Endodermal cell (in vitro differentiated cells): Measurements from ENCODE around the gene COL6A3. TPM values are rescaled to one million over a fixed set of nuclear protein-coding genes. Genes with fewer than 3 reads are reported as not detected.

Experiments used
- DNase-seq: peaks from one replicate; pipeline ENCODE4 v3.0.0-alpha.2; 2017
- H3K27ac ChIP-seq: 2 replicates; pipeline ENCODE4 v1.5.1; 2013; ENCODE audit warnings: mild to moderate bottlenecking, low read depth, low read length, moderate library complexity
- H3K27me3 ChIP-seq: 2 replicates; pipeline ENCODE4 v1.6.1; 2013; ENCODE audit warnings: mild to moderate bottlenecking, low read length, moderate library complexity; ENCODE audit not compliant: insufficient read depth, control insufficient read depth, poor library complexity, severe bottlenecking
- H3K36me3 ChIP-seq: 2 replicates; pipeline ENCODE4 v1.7.0; 2013; ENCODE audit warnings: mild to moderate bottlenecking, low read length, moderate library complexity; ENCODE audit not compliant: control insufficient read depth, insufficient read depth
- H3K4me1 ChIP-seq: one replicate; pipeline ENCODE4 v1.7.0; 2013; ENCODE audit warnings: low read length; ENCODE audit not compliant: control insufficient read depth, insufficient read depth
- H3K4me3 ChIP-seq: 2 replicates; pipeline ENCODE4 v1.5.1; 2013; ENCODE audit warnings: mild to moderate bottlenecking, low read length, moderate library complexity
- H3K9ac ChIP-seq: 2 replicates; pipeline ENCODE4 v1.6.1; 2013; ENCODE audit warnings: mild to moderate bottlenecking, low read length, moderate library complexity; ENCODE audit not compliant: poor library complexity, severe bottlenecking; ENCODE audit errors: extremely low read depth
- H3K9me3 ChIP-seq: 2 replicates; pipeline ENCODE4 v1.6.1; 2013; ENCODE audit warnings: mild to moderate bottlenecking, low read length, moderate library complexity; ENCODE audit not compliant: control insufficient read depth
- H3K27ac Mint-ChIP-seq: 2 replicates; pipeline ENCODE4 v1.8.0; 2020; ENCODE audit warnings: mixed read lengths
- H3K27me3 Mint-ChIP-seq: 2 replicates; pipeline ENCODE4 v1.8.0; 2021; ENCODE audit warnings: mild to moderate bottlenecking, mixed read lengths; ENCODE audit not compliant: insufficient read depth
- H3K36me3 Mint-ChIP-seq: 2 replicates; pipeline ENCODE4 v1.8.0; 2020; ENCODE audit warnings: low read depth, mixed read lengths
- H3K4me1 Mint-ChIP-seq: 2 replicates; pipeline ENCODE4 v1.8.0; 2020; ENCODE audit warnings: mixed read lengths
- H3K4me3 Mint-ChIP-seq: 2 replicates; pipeline ENCODE4 v1.8.0; 2020; ENCODE audit warnings: mild to moderate bottlenecking, moderate library complexity, mixed read lengths
- H3K9me3 Mint-ChIP-seq: 2 replicates; pipeline ENCODE4 v1.8.0; 2020; ENCODE audit warnings: mild to moderate bottlenecking, mixed read lengths
- CTCF ChIP-seq: fragments of 200-600 bp; sonication (generic); conservative IDR thresholded peaks from 2 replicates; pipeline ENCODE4 v1.5.0; 2021; ENCODE audit warnings: antibody characterized with exemption, mild to moderate bottlenecking
- WGBS, 2 experiments: methylation state at CpG; one replicate each; pipeline versions ENCODE4 v1.1.5 to v1.1.7; 2013; ENCODE audit warnings: missing lambda C conversion rate in 2 of 2, mixed read lengths in 1 of 2; ENCODE audit not compliant: insufficient coverage in 1 of 2, insufficient read length in 1 of 2; 5-methylcytosine and 5-hydroxymethylcytosine counted together
- total RNA-seq, 2 donors: library from RNA; stranded (reverse); fragmentation: NEBNext Ultra II Directional in 1 of 2; extraction: Animal tissue kit (Norgen Biotek cat#: 25700) in 1 of 2; gene quantifications; 2 replicates in 1 of 2; 3 replicates in 1 of 2; pipeline ENCODE4 v1.2.1, GENCODE V29; 2021

Gene COL6A3
- total RNA-seq, 2 donors from 2014 or later, result 0.40 to 1.2 TPM

- no peak for TF ChIP-seq CTCF
- 54 to 73% methylated on average over 4 to 5 of the region's 5 CpGs for WGBS, 2 experiments
- no peaks in the 10 kb centered on the region for H3K36me3 Mint-ChIP-seq
- no peak overlapping the region for H3K4me3 ChIP-seq
- H3K4me1 Mint-ChIP-seq, result peaks cover 11% of the 10 kb centered on the region
- H3K9me3 Mint-ChIP-seq, result no peaks in the 10 kb centered on the region
- no peaks in the 10 kb centered on the region for H3K36me3 ChIP-seq
- no peak overlapping the region for H3K27ac Mint-ChIP-seq
- no peaks in the 10 kb centered on the region for H3K27me3 ChIP-seq
- DNase-seq, result peak; percentile 63
- no peaks in the 10 kb centered on the region for H3K9me3 ChIP-seq
- no peak overlapping the region for H3K9ac ChIP-seq
- no peak overlapping the region for H3K27ac ChIP-seq
- peaks cover 19% of the 10 kb centered on the region for H3K27me3 Mint-ChIP-seq
- no peaks in the 10 kb centered on the region for H3K4me1 ChIP-seq
- H3K4me3 Mint-ChIP-seq, result no peak overlapping the region
Observed at GRCh38 chr2:237353215-237353614, 60.7 kb downstream of the COL6A3 start.

GRCh38 chr2:237352279-237352845 is 61.6 kb downstream of the COL6A3 start:
- DNase-seq, result no peak
- no peak overlapping the region for H3K27ac ChIP-seq
- Mint-ChIP-seq H3K9me3 (no peaks in the 10 kb centered on the region), H3K36me3 (no peaks in the 10 kb centered on the region), H3K4me1 (peaks cover 11% of the 10 kb centered on the region), H3K4me3 (no peak overlapping the region), H3K27ac (no peak overlapping the region), H3K27me3 (peaks cover 16% of the 10 kb centered on the region)
- no peaks in the 10 kb centered on the region for H3K27me3 ChIP-seq
- no peak overlapping the region for H3K4me3 ChIP-seq
- H3K9me3 ChIP-seq, result no peaks in the 10 kb centered on the region
- no peak for TF ChIP-seq CTCF
- H3K36me3 ChIP-seq, result no peaks in the 10 kb centered on the region
- H3K4me1 ChIP-seq, result no peaks in the 10 kb centered on the region
- WGBS, 2 experiments, result 79 to 87% methylated on average over 5 to 6 of the region's 6 CpGs
- H3K9ac ChIP-seq, result no peak overlapping the region

- no peak for TF ChIP-seq CTCF
- no peak overlapping the region for H3K27ac Mint-ChIP-seq
- Histone ChIP-seq H3K9me3 (no peaks in the 10 kb centered on the region), H3K9ac (no peak overlapping the region), H3K4me3 (no peak overlapping the region), H3K27me3 (no peaks in the 10 kb centered on the region), H3K27ac (no peak overlapping the region), H3K4me1 (no peaks in the 10 kb centered on the region), H3K36me3 (no peaks in the 10 kb centered on the region)
- peaks cover 16% of the 10 kb centered on the region for H3K27me3 Mint-ChIP-seq
- no peaks in the 10 kb centered on the region for H3K9me3 Mint-ChIP-seq
- H3K36me3 Mint-ChIP-seq, result no peaks in the 10 kb centered on the region
- H3K4me3 Mint-ChIP-seq, result no peak overlapping the region
- no peak for DNase-seq
- H3K4me1 Mint-ChIP-seq, result peaks cover 11% of the 10 kb centered on the region
- 93 to 100% methylated on average over 1 to 3 of the region's 4 CpGs for WGBS, 2 experiments
Observed at GRCh38 chr2:237351796-237352195, 62.2 kb downstream of the COL6A3 start.
